ENCODE results near the gene CYP17A1.

DNA sequence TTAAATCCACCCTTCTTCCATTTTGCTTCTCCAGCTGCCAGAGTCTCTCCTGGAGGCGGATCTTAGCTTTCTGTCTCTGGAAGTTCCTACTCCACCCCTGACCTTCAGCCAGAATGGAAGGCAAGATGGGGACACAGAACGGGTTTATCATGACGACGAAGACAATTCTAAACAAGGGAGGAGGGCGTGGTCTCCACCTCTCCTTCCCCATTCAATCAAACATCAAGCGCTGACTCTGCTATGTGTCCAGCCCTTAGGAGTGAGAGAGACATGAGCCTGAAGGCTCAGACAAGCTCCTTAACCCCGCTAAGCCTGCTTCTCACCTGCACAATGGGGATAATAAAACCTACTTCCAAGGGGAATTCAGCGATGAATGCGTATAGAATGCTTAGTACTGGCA is 3.1 kb downstream of the CYP17A1 start:
- TF ChIP-seq KAT7 (CRISPR knock-in tag; IDR thresholded peaks at IDR 0.05; ENCODE audit: borderline replicate concordance) (no peak), CREB1 (CRISPR knock-in tag; IDR thresholded peaks at IDR 0.05) (no peak)
- TF ChIP-seq, protein P1, sequence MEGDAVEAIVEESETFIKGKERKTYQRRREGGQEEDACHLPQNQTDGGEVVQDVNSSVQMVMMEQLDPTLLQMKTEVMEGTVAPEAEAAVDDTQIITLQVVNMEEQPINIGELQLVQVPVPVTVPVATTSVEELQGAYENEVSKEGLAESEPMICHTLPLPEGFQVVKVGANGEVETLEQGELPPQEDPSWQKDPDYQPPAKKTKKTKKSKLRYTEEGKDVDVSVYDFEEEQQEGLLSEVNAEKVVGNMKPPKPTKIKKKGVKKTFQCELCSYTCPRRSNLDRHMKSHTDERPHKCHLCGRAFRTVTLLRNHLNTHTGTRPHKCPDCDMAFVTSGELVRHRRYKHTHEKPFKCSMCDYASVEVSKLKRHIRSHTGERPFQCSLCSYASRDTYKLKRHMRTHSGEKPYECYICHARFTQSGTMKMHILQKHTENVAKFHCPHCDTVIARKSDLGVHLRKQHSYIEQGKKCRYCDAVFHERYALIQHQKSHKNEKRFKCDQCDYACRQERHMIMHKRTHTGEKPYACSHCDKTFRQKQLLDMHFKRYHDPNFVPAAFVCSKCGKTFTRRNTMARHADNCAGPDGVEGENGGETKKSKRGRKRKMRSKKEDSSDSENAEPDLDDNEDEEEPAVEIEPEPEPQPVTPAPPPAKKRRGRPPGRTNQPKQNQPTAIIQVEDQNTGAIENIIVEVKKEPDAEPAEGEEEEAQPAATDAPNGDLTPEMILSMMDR (IDR thresholded peaks at IDR 0.05) = no peak
